ENCODE measurements around the gene PSPC1.

- TF ChIP-seq CTCF (IDR thresholded peaks at IDR 0.05) (no peak), POLR2A (IDR thresholded peaks at IDR 0.05) (no peak)
Observed at GRCh38 chr13:19674898-19675297, 107.8 kb downstream of the PSPC1 start.

Measured in breast epithelium (tissue), 3 donors.